Progenitor cell of endocrine pancreas (in vitro differentiated cells): ENCODE results near the gene SEC61B. TPM values are rescaled to one million over a fixed set of nuclear protein-coding genes. Genes with fewer than 3 reads are reported as not detected.

Experiments
- DNase-seq: peaks from one replicate; pipeline ENCODE4 v3.0.0; 2021; ENCODE audit warnings: low spot score; ENCODE audit not compliant: unreplicated experiment
- H3K27ac Mint-ChIP-seq: 2 replicates; pipeline ENCODE4 v1.8.0; 2021; ENCODE audit warnings: mild to moderate bottlenecking, moderate library complexity, mixed read lengths
- H3K27me3 Mint-ChIP-seq: 2 replicates; pipeline ENCODE4 v1.8.0; 2021; ENCODE audit warnings: mixed read lengths
- H3K36me3 Mint-ChIP-seq: 2 replicates; pipeline ENCODE4 v1.8.0; 2022; ENCODE audit warnings: mixed read lengths; ENCODE audit not compliant: insufficient read depth
- H3K4me1 Mint-ChIP-seq: 2 replicates; pipeline ENCODE4 v1.8.0; 2021; ENCODE audit warnings: low read depth, mixed read lengths
- H3K4me3 Mint-ChIP-seq: 2 replicates; pipeline ENCODE4 v1.8.0; 2021; ENCODE audit warnings: low read depth, mild to moderate bottlenecking, moderate library complexity, mixed read lengths
- H3K9me3 Mint-ChIP-seq: 2 replicates; pipeline ENCODE4 v1.8.0; 2021; ENCODE audit warnings: low read depth, mixed read lengths
- total RNA-seq: library from RNA; stranded (reverse); gene quantifications from 2 replicates; pipeline ENCODE4 v1.2.1, GENCODE V29; 2021
- TF ChIP-seq, protein P1 (sequence below): fragments of 200-600 bp; sonication (generic); IDR thresholded peaks from one replicate; pipeline ENCODE4 v1.5.0; 2021; ENCODE audit warnings: antibody characterized with exemption, mild to moderate bottlenecking; ENCODE audit not compliant: unreplicated experiment

Gene SEC61B
- total RNA-seq, 1 donor from 2014 or later = 153 TPM

GRCh38 chr9:99182356-99182755, 39.7 kb upstream of the SEC61B start:
- no peaks in the 10 kb centered on the region for H3K27me3 Mint-ChIP-seq
- peak overlapping the region; percentile 1 for H3K27ac Mint-ChIP-seq
- H3K36me3 Mint-ChIP-seq = peaks cover 1% of the 10 kb centered on the region
- no peak overlapping the region for H3K4me3 Mint-ChIP-seq
- no peak for DNase-seq
- H3K4me1 Mint-ChIP-seq = peaks cover 35% of the 10 kb centered on the region
- H3K9me3 Mint-ChIP-seq = no peaks in the 10 kb centered on the region
- TF ChIP-seq, protein P1, sequence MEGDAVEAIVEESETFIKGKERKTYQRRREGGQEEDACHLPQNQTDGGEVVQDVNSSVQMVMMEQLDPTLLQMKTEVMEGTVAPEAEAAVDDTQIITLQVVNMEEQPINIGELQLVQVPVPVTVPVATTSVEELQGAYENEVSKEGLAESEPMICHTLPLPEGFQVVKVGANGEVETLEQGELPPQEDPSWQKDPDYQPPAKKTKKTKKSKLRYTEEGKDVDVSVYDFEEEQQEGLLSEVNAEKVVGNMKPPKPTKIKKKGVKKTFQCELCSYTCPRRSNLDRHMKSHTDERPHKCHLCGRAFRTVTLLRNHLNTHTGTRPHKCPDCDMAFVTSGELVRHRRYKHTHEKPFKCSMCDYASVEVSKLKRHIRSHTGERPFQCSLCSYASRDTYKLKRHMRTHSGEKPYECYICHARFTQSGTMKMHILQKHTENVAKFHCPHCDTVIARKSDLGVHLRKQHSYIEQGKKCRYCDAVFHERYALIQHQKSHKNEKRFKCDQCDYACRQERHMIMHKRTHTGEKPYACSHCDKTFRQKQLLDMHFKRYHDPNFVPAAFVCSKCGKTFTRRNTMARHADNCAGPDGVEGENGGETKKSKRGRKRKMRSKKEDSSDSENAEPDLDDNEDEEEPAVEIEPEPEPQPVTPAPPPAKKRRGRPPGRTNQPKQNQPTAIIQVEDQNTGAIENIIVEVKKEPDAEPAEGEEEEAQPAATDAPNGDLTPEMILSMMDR = no peak

GRCh38 chr9:99183616-99184015, 38.5 kb upstream of the SEC61B start:
- TF ChIP-seq, protein P1 = no peak
- Mint-ChIP-seq H3K9me3 (no peaks in the 10 kb centered on the region), H3K4me1 (peaks cover 28% of the 10 kb centered on the region), H3K36me3 (peaks cover 1% of the 10 kb centered on the region), H3K27me3 (no peaks in the 10 kb centered on the region), H3K4me3 (no peak overlapping the region), H3K27ac (no peak overlapping the region)
- DNase-seq = no peak

DNA sequence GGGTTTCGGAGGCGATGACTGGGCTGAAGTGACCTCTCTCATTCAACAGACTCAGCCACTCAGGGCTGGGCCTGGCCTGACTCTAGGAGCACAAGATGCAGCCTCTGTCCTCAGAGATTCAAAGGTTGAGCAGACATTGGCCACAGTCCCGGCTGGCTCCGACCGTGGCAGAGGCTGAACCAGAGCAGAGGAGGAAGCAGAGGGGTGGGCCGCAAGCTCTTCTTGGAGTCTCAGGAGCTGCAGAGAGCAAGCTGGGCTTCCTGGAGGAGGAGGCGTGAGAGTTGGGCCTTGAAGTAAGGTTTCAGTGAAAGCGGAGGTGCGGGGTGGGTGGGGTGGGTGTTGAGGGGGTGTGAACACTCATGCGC, 38.0 kb upstream of the SEC61B start:
- H3K27ac Mint-ChIP-seq = peak overlapping the region; percentile 95
- peaks cover 1% of the 10 kb centered on the region for H3K36me3 Mint-ChIP-seq
- no peak overlapping the region for H3K4me3 Mint-ChIP-seq
- TF ChIP-seq, protein P1 = no peak
- DNase-seq = no peak
- no peaks in the 10 kb centered on the region for H3K27me3 Mint-ChIP-seq
- H3K9me3 Mint-ChIP-seq = no peaks in the 10 kb centered on the region
- peaks cover 27% of the 10 kb centered on the region for H3K4me1 Mint-ChIP-seq

- Mint-ChIP-seq H3K27me3 (no peaks in the 10 kb centered on the region), H3K27ac (peak overlapping the region; percentile 95), H3K4me3 (no peak overlapping the region), H3K36me3 (peaks cover 1% of the 10 kb centered on the region), H3K9me3 (no peaks in the 10 kb centered on the region), H3K4me1 (peaks cover 27% of the 10 kb centered on the region)
- TF ChIP-seq, protein P1 = peak; percentile 94
- peak; percentile 80 for DNase-seq
These were observed 37.4 kb upstream of the SEC61B start for GRCh38 chr9:99184475-99185347.

DNA sequence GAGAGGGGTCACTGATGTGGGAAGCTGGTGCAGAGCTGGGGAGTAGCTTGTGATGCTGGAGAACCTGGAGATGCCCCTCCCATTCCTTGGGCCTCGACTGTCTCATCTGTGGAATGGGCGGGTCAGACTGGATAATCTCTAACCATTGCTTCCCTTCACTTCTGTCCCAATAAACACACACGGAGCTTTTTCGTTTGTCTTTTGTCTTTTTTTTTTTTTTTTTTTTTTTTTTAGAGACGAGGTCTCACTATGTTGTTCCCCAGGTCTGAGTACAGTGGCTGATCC, 36.8 kb upstream of the SEC61B start:
- no peaks in the 10 kb centered on the region for H3K27me3 Mint-ChIP-seq
- H3K36me3 Mint-ChIP-seq = no peaks in the 10 kb centered on the region
- no peak overlapping the region for H3K4me3 Mint-ChIP-seq
- TF ChIP-seq, protein P1 = no peak
- no peaks in the 10 kb centered on the region for H3K9me3 Mint-ChIP-seq
- H3K4me1 Mint-ChIP-seq = peaks cover 24% of the 10 kb centered on the region
- no peak overlapping the region for H3K27ac Mint-ChIP-seq
- DNase-seq = no peak
